Upper lobe of right lung (tissue), 1 donor: ENCODE results near the gene AHNAK. TPM values are rescaled to one million over a fixed set of nuclear protein-coding genes. Genes with fewer than 3 reads are reported as not detected.
A peak's percentile ranks its signal among the peaks of the same experiment; 100 is the strongest.

Source experiments
- ATAC-seq: fragments of 200-7000 bp; cut with Tn5 transposase; one replicate; pipeline ENCODE4 v1.9.1; 2020; ENCODE audit warnings: mild to moderate bottlenecking, moderate library complexity
- DNase-seq: peaks from one replicate; pipeline ENCODE4 v3.0.0-alpha.2; 2020
- H3K27ac ChIP-seq: fragments of 200-600 bp; one replicate; pipeline ENCODE4 v1.8.0; 2022
- H3K27me3 ChIP-seq: fragments of 200-600 bp; one replicate; pipeline ENCODE4 v1.8.0; 2022; ENCODE audit warnings: mild to moderate bottlenecking
- H3K36me3 ChIP-seq: fragments of 200-600 bp; one replicate; pipeline ENCODE4 v1.8.0; 2022
- H3K4me1 ChIP-seq: fragments of 200-600 bp; one replicate; pipeline ENCODE4 v1.8.0; 2022
- H3K4me3 ChIP-seq: fragments of 200-600 bp; one replicate; pipeline ENCODE4 v1.8.0; 2022; ENCODE audit warnings: mild to moderate bottlenecking
- H3K9me3 ChIP-seq: fragments of 200-600 bp; one replicate; pipeline ENCODE4 v1.8.0; 2022
- CTCF ChIP-seq: fragments of 200-600 bp; IDR thresholded peaks from one replicate; pipeline ENCODE4 v1.8.0; 2022; ENCODE audit warnings: antibody characterized with exemption
- intact Hi-C: fragments of 100-400 bp; cut with DNase I; formaldehyde crosslinking; loops from one replicate; pipeline ENCODE4 v1.11.0; 2022
- total RNA-seq: library from RNA; stranded (reverse); fragmentation: NEBNext Ultra II Directional; extraction: Animal tissue kit (Norgen Biotek cat#: 25700); gene quantifications from one replicate; pipeline ENCODE4 v1.2.1, GENCODE V29; 2021
- donor health status: DM: no; HTN: yes; CAD: no; lungs with severe emphysema.

AHNAK gene
- total RNA-seq, 1 donor from 2014 or later: 819 TPM

- no peak for TF ChIP-seq CTCF
- peaks cover 18% of the 10 kb centered on the region for H3K4me1 ChIP-seq
- intact Hi-C loops: no loop called here
These were observed 33.6 kb downstream of the AHNAK start for GRCh38 chr11:62512961-62513360.

GRCh38 chr11:62508336-62509058 is 38.1 kb downstream of the AHNAK start:
- Histone ChIP-seq H3K4me1 (peaks cover 31% of the 10 kb centered on the region), H3K36me3 (no peaks in the 10 kb centered on the region), H3K27me3 (no peaks in the 10 kb centered on the region), H3K27ac (peak overlapping the region; percentile 61), H3K4me3 (peak overlapping the region; percentile 25), H3K9me3 (no peaks in the 10 kb centered on the region)
- DNase-seq: peak; percentile 86
- peak; percentile 62 for TF ChIP-seq CTCF
- peak; percentile 90 for ATAC-seq
- intact Hi-C loops: no loop called here

More at GRCh38 chr11:62512961-62513360, 33.6 kb downstream of the AHNAK start:
- Histone ChIP-seq H3K4me3 (no peak overlapping the region), H3K36me3 (peaks cover 35% of the 10 kb centered on the region), H3K27me3 (no peaks in the 10 kb centered on the region), H3K9me3 (no peaks in the 10 kb centered on the region), H3K27ac (no peak overlapping the region)
- ATAC-seq (no peak), DNase-seq (no peak)

- Histone ChIP-seq H3K4me3 (no peak overlapping the region), H3K4me1 (peaks cover 36% of the 10 kb centered on the region), H3K27me3 (no peaks in the 10 kb centered on the region), H3K36me3 (no peaks in the 10 kb centered on the region), H3K27ac (no peak overlapping the region), H3K9me3 (no peaks in the 10 kb centered on the region)
- DNase-seq (no peak), ATAC-seq (no peak)
- intact Hi-C loops: no loop called here
- TF ChIP-seq CTCF: no peak
These were observed 39.5 kb downstream of the AHNAK start for GRCh38 chr11:62507125-62507422.

- no peak overlapping the region for H3K27ac ChIP-seq
- no peaks in the 10 kb centered on the region for H3K9me3 ChIP-seq
- DNase-seq (no peak), ATAC-seq (no peak)
- intact Hi-C loops: no loop called here
- H3K4me3 ChIP-seq: no peak overlapping the region
- H3K36me3 ChIP-seq: no peaks in the 10 kb centered on the region
- peaks cover 42% of the 10 kb centered on the region for H3K4me1 ChIP-seq
- no peak for TF ChIP-seq CTCF
- no peaks in the 10 kb centered on the region for H3K27me3 ChIP-seq
These were observed 40.0 kb downstream of the AHNAK start for GRCh38 chr11:62506413-62507124.

GRCh38 chr11:62505440-62506091 is 41.0 kb downstream of the AHNAK start:
- ATAC-seq (peak; percentile 2), DNase-seq (no peak)
- Histone ChIP-seq H3K36me3 (no peaks in the 10 kb centered on the region), H3K4me3 (peak overlapping the region; percentile 26), H3K27ac (no peak overlapping the region), H3K9me3 (no peaks in the 10 kb centered on the region), H3K27me3 (no peaks in the 10 kb centered on the region), H3K4me1 (peaks cover 47% of the 10 kb centered on the region)
- intact Hi-C loops: no loop called here
- no peak for TF ChIP-seq CTCF
